HG02798 (cell line): ENCODE results near the gene SH3RF2.
"Not testable (repeated sequence)": the region's sequence is repeated elsewhere in the genome, so short reads cannot be mapped to it uniquely, and the experiment has no call there.

Experiments
- ATAC-seq: cut with Tn5 transposase; IDR thresholded peaks from one replicate; pipeline ENCODE4 v1.9.1; 2021; ENCODE audit warnings: mild to moderate bottlenecking; ENCODE audit not compliant: unreplicated experiment, poor library complexity

SH3RF2 gene

GRCh38 chr5:145946112-145946861, 9.9 kb downstream of the SH3RF2 start:
- peak; percentile 90 for ATAC-seq

GRCh38 chr5:145947581-145947980, 11.2 kb downstream of the SH3RF2 start:
- no peak for ATAC-seq

- no peak for ATAC-seq
Measured at GRCh38 chr5:145948047-145948446, 11.7 kb downstream of the SH3RF2 start.

- no peak for ATAC-seq
Measured at GRCh38 chr5:145948921-145949320, 12.5 kb downstream of the SH3RF2 start.

GRCh38 chr5:145949474-145949873, 13.1 kb downstream of the SH3RF2 start:
- no peak for ATAC-seq

- ATAC-seq = no peak
Measured at GRCh38 chr5:145951071-145951470, 14.7 kb downstream of the SH3RF2 start.

- no peak for ATAC-seq
Measured at GRCh38 chr5:145953202-145953601, 16.8 kb downstream of the SH3RF2 start.

GRCh38 chr5:145954140-145954539, 17.8 kb downstream of the SH3RF2 start:
- ATAC-seq = not testable (repeated sequence)

- no peak for ATAC-seq
Measured at GRCh38 chr5:145957388-145957787, 21.0 kb downstream of the SH3RF2 start.

GRCh38 chr5:145958436-145958835, 22.1 kb downstream of the SH3RF2 start:
- no peak for ATAC-seq

- no peak for ATAC-seq
Measured at GRCh38 chr5:145960166-145960565, 23.8 kb downstream of the SH3RF2 start.

- ATAC-seq = no peak
Measured at GRCh38 chr5:145960848-145961600, 24.6 kb downstream of the SH3RF2 start.

GRCh38 chr5:145962001-145962400, 25.6 kb downstream of the SH3RF2 start:
- no peak for ATAC-seq

- ATAC-seq = not testable (repeated sequence)
Measured at GRCh38 chr5:145964008-145964407, 27.6 kb downstream of the SH3RF2 start.

GRCh38 chr5:145965804-145966203, 29.4 kb downstream of the SH3RF2 start:
- no peak for ATAC-seq

GRCh38 chr5:145967296-145967695, 30.9 kb downstream of the SH3RF2 start:
- no peak for ATAC-seq

- ATAC-seq = no peak
Measured at GRCh38 chr5:145968970-145969713, 32.8 kb downstream of the SH3RF2 start.

- no peak for ATAC-seq
Measured at GRCh38 chr5:145969714-145970092, 33.3 kb downstream of the SH3RF2 start.

GRCh38 chr5:145971108-145971507, 34.7 kb downstream of the SH3RF2 start:
- ATAC-seq = no peak

- ATAC-seq = no peak
Measured at GRCh38 chr5:145971701-145972100, 35.3 kb downstream of the SH3RF2 start.

GRCh38 chr5:145975001-145975360, 38.6 kb downstream of the SH3RF2 start:
- no peak for ATAC-seq
